OCI-LY7 (cell line): ENCODE data around the gene FAR1. TPM values are rescaled to one million over a fixed set of nuclear protein-coding genes. Genes with fewer than 3 reads are reported as not detected.

Experiments
- BruUV-seq: library from RNA; stranded (reverse); fragments of 400-500 nt; replicated peaks from 2 replicates; lab custom pipeline; 2021; lab: Mats Ljungman, UMichigan
- CTCF ChIA-PET: fragments of 300-600 bp; sonication (Branson Sonifier 250); formaldehyde crosslinking; loops from one replicate; lab custom pipeline; 2022; ENCODE audit warnings: antibody characterized with exemption; ENCODE audit not compliant: unreplicated experiment; lab: Charles Lee
- POLR2A ChIA-PET: fragments of 300-600 bp; sonication (Branson Sonifier 250); formaldehyde crosslinking; loops from one replicate; lab custom pipeline; 2022; ENCODE audit warnings: antibody characterized with exemption; lab: Charles Lee
- DNase-seq: peaks from one replicate; pipeline ENCODE4 v3.0.0-alpha.2; 2015; ENCODE audit warnings: low spot score
- H2AFZ ChIP-seq: fragments of 200-600 bp; sonication (generic), shearing (Covaris generic); 2 replicates; pipeline ENCODE4 v1.6.1; 2014; ENCODE audit warnings: mild to moderate bottlenecking, antibody characterized with exemption, low read length, moderate library complexity
- H3K27ac ChIP-seq: fragments of 200-600 bp; sonication (generic); 2 replicates; pipeline ENCODE4 v1.5.1; 2014; ENCODE audit warnings: mixed run types, low read depth, mild to moderate bottlenecking, moderate library complexity, low read length, inconsistent platforms; ENCODE audit not compliant: poor library complexity, severe bottlenecking
- H3K36me3 ChIP-seq: fragments of 200-600 bp; sonication (generic); 2 replicates; pipeline ENCODE4 v1.6.1; 2014; ENCODE audit warnings: mild to moderate bottlenecking, antibody characterized with exemption, low read length, moderate library complexity, mixed read lengths; ENCODE audit not compliant: insufficient read depth
- H3K4me1 ChIP-seq: fragments of 200-600 bp; sonication (generic); 2 replicates; pipeline ENCODE4 v1.5.1; 2014; ENCODE audit warnings: mild to moderate bottlenecking, low read length; ENCODE audit not compliant: insufficient read depth, poor library complexity, severe bottlenecking
- H3K4me2 ChIP-seq: fragments of 200-600 bp; sonication (generic); 2 replicates; pipeline ENCODE4 v1.6.1; 2014; ENCODE audit warnings: mild to moderate bottlenecking, low read length
- H3K4me3 ChIP-seq: fragments of 200-600 bp; sonication (generic); 2 replicates; pipeline ENCODE4 v1.5.1; 2014; ENCODE audit warnings: mild to moderate bottlenecking, low read depth, low read length; ENCODE audit not compliant: poor library complexity, severe bottlenecking
- H3K79me2 ChIP-seq: fragments of 200-600 bp; sonication (generic); 2 replicates; pipeline ENCODE4 v1.6.1; 2016; ENCODE audit warnings: low read depth, mild to moderate bottlenecking, low read length, moderate library complexity, mixed read lengths; ENCODE audit not compliant: insufficient read depth
- H3K9me2 ChIP-seq: fragments of 200-600 bp; sonication (generic); 2 replicates; pipeline ENCODE4 v1.6.1; 2016; ENCODE audit warnings: mild to moderate bottlenecking, low read length, mixed read lengths; ENCODE audit not compliant: insufficient read depth
- H3K9me3 ChIP-seq: fragments of 200-600 bp; sonication (generic); 2 replicates; pipeline ENCODE4 v1.6.1; 2014; ENCODE audit warnings: mild to moderate bottlenecking, mixed run types, low read length, mixed read lengths
- H4K20me1 ChIP-seq: fragments of 200-600 bp; sonication (generic); 2 replicates; pipeline ENCODE4 v1.6.1; 2014; ENCODE audit warnings: mild to moderate bottlenecking, antibody characterized with exemption, low read length, moderate library complexity, mixed read lengths; ENCODE audit not compliant: insufficient read depth
- EZH2phosphoT487 ChIP-seq: fragments of 200-600 bp; sonication (generic); IDR thresholded peaks from 2 replicates; pipeline ENCODE4 v1.6.1; 2018; ENCODE audit warnings: low read depth, borderline replicate concordance, mild to moderate bottlenecking, mixed run types, antibody characterized with exemption, low read length, moderate library complexity, mixed read lengths
- intact Hi-C: fragments of 100-400 bp; cut with micrococcal nuclease; formaldehyde crosslinking; loops from one replicate; pipeline ENCODE4 v1.10.0; 2022; ENCODE audit not compliant: unreplicated experiment
- total RNA-seq, 2 experiments: library from RNA; depleted of rRNA in 1 of 2; stranded (reverse); fragments of >200 nt in 1 of 2; shearing (Covaris generic) in 1 of 2; gene quantifications; 2 replicates each; pipeline ENCODE4 v1.2.3, GENCODE V29; 2014 to 2022
- TF ChIP-seq, protein P1 (sequence below): fragments of 200-600 bp; sonication (generic); conservative IDR thresholded peaks from 2 replicates; pipeline ENCODE4 v1.5.1; 2014; ENCODE audit warnings: mild to moderate bottlenecking, antibody characterized with exemption, low read length, moderate library complexity, mixed read lengths

Gene FAR1
- total RNA-seq, 2 experiments from 2014 or later = 52.1 to 87.7 TPM

DNA sequence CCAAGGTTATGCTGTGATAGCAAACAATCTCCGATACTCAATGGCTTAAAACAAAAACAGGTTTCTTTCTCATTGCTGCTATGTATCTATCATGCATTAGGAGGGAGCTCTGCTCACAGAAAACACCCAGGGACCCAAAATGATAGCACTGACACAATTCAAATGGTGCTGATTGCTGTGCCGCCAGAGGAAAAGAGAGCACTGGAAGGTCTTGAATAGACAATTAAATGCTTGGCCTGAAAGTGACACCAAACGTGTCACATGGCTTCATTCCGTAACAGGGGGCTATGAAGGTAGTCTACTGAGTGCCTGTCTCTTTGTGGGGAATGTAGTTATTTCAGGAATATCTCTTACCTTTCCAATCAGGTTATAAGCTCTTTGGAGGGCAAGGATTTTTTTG, 94.2 kb downstream of the FAR1 start:
- no peak for DNase-seq
- ChIA-PET CTCF (no interaction called here), POLR2A (interaction anchor here (1.1 kb wide), 1 partner anchor 12 kb away, joined by 4 read pairs; no protein-coding TSS in a partner anchor)
- H3K79me2 ChIP-seq = no peaks in the 10 kb centered on the region
- H4K20me1 ChIP-seq = no peaks in the 10 kb centered on the region
- TF ChIP-seq EZH2phosphoT487 = no peak
- intact Hi-C loops = no loop called here
- H3K9me2 ChIP-seq = no peaks in the 10 kb centered on the region
- no peak overlapping the region for H3K4me3 ChIP-seq
- H3K27ac ChIP-seq = no peak overlapping the region
- BruUV-seq = no TSS peak
- H2AFZ ChIP-seq = no peak overlapping the region
- no peak overlapping the region for H3K4me2 ChIP-seq
- no peaks in the 10 kb centered on the region for H3K4me1 ChIP-seq
- no peaks in the 10 kb centered on the region for H3K9me3 ChIP-seq
- H3K36me3 ChIP-seq = no peaks in the 10 kb centered on the region

DNA sequence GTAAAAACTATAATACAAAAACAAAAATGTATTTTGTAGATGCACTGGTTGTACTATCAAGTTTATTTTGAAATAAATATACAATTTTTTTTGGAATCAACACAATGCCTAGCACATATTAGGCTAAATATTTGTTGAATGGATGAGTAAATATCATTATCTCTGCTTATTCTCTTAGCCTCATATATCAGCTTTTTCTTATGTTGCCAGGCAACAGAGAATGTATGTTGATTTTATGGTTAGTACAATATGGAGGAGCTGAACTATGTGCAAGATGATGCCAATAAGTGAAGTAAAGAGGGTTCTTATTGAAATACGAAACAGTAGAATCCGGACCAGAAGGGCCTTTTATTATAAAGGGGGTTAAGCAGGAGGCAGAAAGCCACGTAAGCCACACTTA, 94.9 kb downstream of the FAR1 start:
- no peaks in the 10 kb centered on the region for H3K79me2 ChIP-seq
- TF ChIP-seq, protein P1, sequence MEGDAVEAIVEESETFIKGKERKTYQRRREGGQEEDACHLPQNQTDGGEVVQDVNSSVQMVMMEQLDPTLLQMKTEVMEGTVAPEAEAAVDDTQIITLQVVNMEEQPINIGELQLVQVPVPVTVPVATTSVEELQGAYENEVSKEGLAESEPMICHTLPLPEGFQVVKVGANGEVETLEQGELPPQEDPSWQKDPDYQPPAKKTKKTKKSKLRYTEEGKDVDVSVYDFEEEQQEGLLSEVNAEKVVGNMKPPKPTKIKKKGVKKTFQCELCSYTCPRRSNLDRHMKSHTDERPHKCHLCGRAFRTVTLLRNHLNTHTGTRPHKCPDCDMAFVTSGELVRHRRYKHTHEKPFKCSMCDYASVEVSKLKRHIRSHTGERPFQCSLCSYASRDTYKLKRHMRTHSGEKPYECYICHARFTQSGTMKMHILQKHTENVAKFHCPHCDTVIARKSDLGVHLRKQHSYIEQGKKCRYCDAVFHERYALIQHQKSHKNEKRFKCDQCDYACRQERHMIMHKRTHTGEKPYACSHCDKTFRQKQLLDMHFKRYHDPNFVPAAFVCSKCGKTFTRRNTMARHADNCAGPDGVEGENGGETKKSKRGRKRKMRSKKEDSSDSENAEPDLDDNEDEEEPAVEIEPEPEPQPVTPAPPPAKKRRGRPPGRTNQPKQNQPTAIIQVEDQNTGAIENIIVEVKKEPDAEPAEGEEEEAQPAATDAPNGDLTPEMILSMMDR = no peak
- no peak for TF ChIP-seq EZH2phosphoT487
- no peaks in the 10 kb centered on the region for H3K36me3 ChIP-seq
- no peaks in the 10 kb centered on the region for H3K9me2 ChIP-seq
- POLR2A ChIA-PET = interaction anchor here (1.1 kb wide), 1 partner anchor 13 kb away, joined by 4 read pairs; no protein-coding TSS in a partner anchor
- H3K4me1 ChIP-seq = no peaks in the 10 kb centered on the region
- no peak overlapping the region for H3K4me2 ChIP-seq
- H3K9me3 ChIP-seq = no peaks in the 10 kb centered on the region
- intact Hi-C loops = no loop called here
- H2AFZ ChIP-seq = no peak overlapping the region
- no peak for DNase-seq
- BruUV-seq = no TSS peak
- H4K20me1 ChIP-seq = no peaks in the 10 kb centered on the region
- no peak overlapping the region for H3K4me3 ChIP-seq
- no peak overlapping the region for H3K27ac ChIP-seq
- CTCF ChIA-PET = interaction anchor here (1.2 kb wide), 1 partner anchor 9 kb away, joined by 3 read pairs; no protein-coding TSS in a partner anchor

DNA sequence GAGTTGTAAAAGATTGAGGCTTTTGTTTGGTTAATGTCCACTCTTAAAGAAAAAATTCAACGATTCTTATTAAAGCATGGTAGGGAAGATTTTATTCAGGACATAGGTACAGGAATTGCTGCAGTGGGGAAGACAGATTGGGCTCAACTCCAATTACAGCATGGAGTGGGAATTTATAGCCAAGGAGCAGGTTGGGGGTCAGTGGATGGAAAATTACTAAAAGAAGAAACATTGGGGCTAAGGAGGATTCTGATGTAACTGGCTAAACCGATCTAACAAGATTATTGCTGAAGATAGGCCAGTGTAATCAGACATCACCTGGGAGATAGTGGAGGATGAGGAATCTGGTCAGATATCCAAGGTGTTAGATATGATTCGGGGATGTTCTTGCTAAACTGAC, 97.4 kb downstream of the FAR1 start:
- no peak overlapping the region for H3K27ac ChIP-seq
- H3K4me2 ChIP-seq = no peak overlapping the region
- TF ChIP-seq, protein P1 = no peak
- no peak for TF ChIP-seq EZH2phosphoT487
- no peak for DNase-seq
- H3K79me2 ChIP-seq = no peaks in the 10 kb centered on the region
- intact Hi-C loops = no loop called here
- H4K20me1 ChIP-seq = no peaks in the 10 kb centered on the region
- POLR2A ChIA-PET = no interaction called here
- no peak overlapping the region for H2AFZ ChIP-seq
- no peaks in the 10 kb centered on the region for H3K9me2 ChIP-seq
- H3K36me3 ChIP-seq = no peaks in the 10 kb centered on the region
- H3K9me3 ChIP-seq = no peaks in the 10 kb centered on the region
- CTCF ChIA-PET = no interaction called here
- BruUV-seq = no TSS peak
- no peaks in the 10 kb centered on the region for H3K4me1 ChIP-seq
- H3K4me3 ChIP-seq = no peak overlapping the region
